Fibroblast of peridontal ligament (primary cell): ENCODE results near the gene C19orf25.
"Not testable (repeated sequence)": the region's sequence is repeated elsewhere in the genome, so short reads cannot be mapped to it uniquely, and the experiment has no call there.

Experiments used
- DNase-seq: peaks from one replicate; pipeline ENCODE4 v3.0.0-alpha.2; 2010; ENCODE audit errors: extremely low read depth

The C19orf25 gene

GRCh38 chr19:1478934-1479707 lies at the start of gene C19orf25:
Gene C19orf25, minus strand, starts transcription at chr19:1479215. Its CDS starts 312 bp downstream, at chr19:1478903.
- peak; percentile 88 for DNase-seq

GRCh38 chr19:1527650-1528309 lies 48.8 kb upstream of the C19orf25 start:
- DNase-seq = no peak

- no peak for DNase-seq
Observed at GRCh38 chr19:1526979-1527649, 48.1 kb upstream of the C19orf25 start.

GRCh38 chr19:1526066-1526778 lies 47.2 kb upstream of the C19orf25 start:
- DNase-seq = no peak

GRCh38 chr19:1525343-1525742 lies 46.3 kb upstream of the C19orf25 start:
- DNase-seq = no peak

- DNase-seq = no peak
Observed at GRCh38 chr19:1524972-1525325, 45.9 kb upstream of the C19orf25 start.

GRCh38 chr19:1524287-1524971 lies 45.4 kb upstream of the C19orf25 start:
- DNase-seq = no peak

- no peak for DNase-seq
Observed at GRCh38 chr19:1523412-1524286, 44.6 kb upstream of the C19orf25 start, which contains the start of gene PLK5. Gene PLK5, plus strand, starts transcription at chr19:1524077. Its CDS starts 2,920 bp downstream, at chr19:1526997.

- no peak for DNase-seq
Observed at GRCh38 chr19:1522838-1523237, 43.8 kb upstream of the C19orf25 start.

- no peak for DNase-seq
Observed at GRCh38 chr19:1522061-1522460, 43.0 kb upstream of the C19orf25 start.

GRCh38 chr19:1521636-1522035 lies 42.6 kb upstream of the C19orf25 start:
- no peak for DNase-seq

GRCh38 chr19:1520203-1520780 lies 41.3 kb upstream of the C19orf25 start:
- no peak for DNase-seq

GRCh38 chr19:1519802-1520201 lies 40.8 kb upstream of the C19orf25 start:
- not testable (repeated sequence) for DNase-seq

- DNase-seq = no peak
Observed at GRCh38 chr19:1518471-1518870, 39.5 kb upstream of the C19orf25 start.

GRCh38 chr19:1516395-1516753 lies 37.4 kb upstream of the C19orf25 start:
- DNase-seq = no peak

- DNase-seq = no peak
Observed at GRCh38 chr19:1514986-1515721, 36.1 kb upstream of the C19orf25 start.

GRCh38 chr19:1514295-1514661 lies 35.3 kb upstream of the C19orf25 start:
- no peak for DNase-seq

- peak; percentile 43 for DNase-seq
Observed at GRCh38 chr19:1513499-1514294, 34.7 kb upstream of the C19orf25 start.
